Left ventricle myocardium inferior (tissue), 1 donor: Measurements from ENCODE around the gene COL1A1. TPM values are rescaled to one million over a fixed set of nuclear protein-coding genes. Genes with fewer than 3 reads are reported as not detected.

Experiments
- DNase-seq: peaks from one replicate; pipeline ENCODE4 v3.0.0-alpha.2; 2020
- H3K27ac ChIP-seq: fragments of 200-600 bp; replicated peaks from 2 replicates; pipeline ENCODE4 v1.8.0; 2021
- H3K27me3 ChIP-seq: fragments of 200-600 bp; 2 replicates; pipeline ENCODE4 v1.8.0; 2021; ENCODE audit warnings: low read depth
- H3K36me3 ChIP-seq: fragments of 200-600 bp; 2 replicates; pipeline ENCODE4 v1.8.0; 2021
- H3K4me1 ChIP-seq: fragments of 200-600 bp; 2 replicates; pipeline ENCODE4 v1.8.0; 2021
- H3K4me3 ChIP-seq: fragments of 200-600 bp; 2 replicates; pipeline ENCODE4 v1.8.0; 2021; ENCODE audit warnings: mild to moderate bottlenecking, moderate library complexity
- H3K9me3 ChIP-seq: fragments of 200-600 bp; replicated peaks from 2 replicates; pipeline ENCODE4 v1.8.0; 2021
- intact Hi-C: fragments of 100-400 bp; cut with micrococcal nuclease; formaldehyde crosslinking; loops from one replicate; pipeline ENCODE4 v1.11.0; 2022
- total RNA-seq: library from RNA; stranded (reverse); fragmentation: NEBNext Ultra II Directional; extraction: Animal tissue kit (Norgen Biotek cat#: 25700); gene quantifications from one replicate; pipeline ENCODE4 v1.2.1, GENCODE V29; 2021
- TF ChIP-seq, protein P1 (sequence below): fragments of 200-600 bp; IDR thresholded peaks from 2 replicates; pipeline ENCODE4 v1.8.0; 2021; ENCODE audit warnings: antibody characterized with exemption, mild to moderate bottlenecking, borderline replicate concordance
- donor health status: DM: no; HTN: yes; CAD: no; lungs with severe emphysema.

COL1A1 gene
- total RNA-seq, 1 donor from 2014 or later, result 45.8 TPM

DNA sequence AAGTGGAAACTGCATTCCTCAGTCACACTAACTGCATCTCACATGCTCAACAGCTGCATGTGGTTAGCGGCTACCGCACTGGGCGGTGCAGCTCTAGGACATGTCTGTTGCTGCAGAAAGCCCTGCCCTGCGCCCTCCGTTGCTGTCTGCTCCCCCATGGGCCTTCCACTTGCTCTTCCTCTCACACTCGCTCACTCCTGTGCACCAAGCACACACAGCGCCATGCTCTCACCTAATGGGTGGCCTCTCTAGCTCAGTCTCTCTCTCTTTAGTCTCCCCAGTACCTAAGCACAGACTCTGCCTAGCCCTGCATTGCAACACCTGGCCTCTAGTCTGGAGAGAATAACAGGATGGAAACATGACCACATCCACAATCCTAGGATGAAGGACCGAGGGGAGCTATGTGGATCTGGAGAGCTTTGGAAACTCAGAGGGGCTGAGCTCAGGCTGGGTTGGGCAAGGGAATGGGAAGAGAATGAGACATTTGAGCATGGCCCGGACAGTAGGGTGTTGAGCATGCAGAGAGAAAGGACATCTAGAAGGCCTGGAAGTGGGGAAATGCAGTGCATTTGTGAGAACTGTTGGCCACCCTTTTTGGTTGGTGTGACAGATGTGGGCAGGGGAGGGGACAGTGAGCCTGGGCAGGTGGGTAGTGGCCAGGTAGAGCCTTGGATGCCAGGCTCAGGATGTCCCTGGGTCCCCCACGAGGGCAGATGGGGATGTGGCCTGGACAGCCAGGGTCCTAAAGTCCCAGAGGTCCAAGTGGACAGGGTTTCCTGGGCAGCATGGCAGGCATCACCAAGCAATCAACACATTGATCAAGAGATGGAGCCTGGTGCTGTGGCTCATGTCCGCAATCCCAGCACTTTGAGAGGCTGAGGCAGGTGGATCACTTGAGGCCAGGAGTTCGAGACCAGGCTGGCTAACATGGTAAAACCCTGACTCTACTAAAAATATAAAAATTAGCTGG is 19.6 kb downstream of the COL1A1 start:
- no peaks in the 10 kb centered on the region for H3K9me3 ChIP-seq
- no peak overlapping the region for H3K27ac ChIP-seq
- no peak overlapping the region for H3K4me3 ChIP-seq
- TF ChIP-seq, protein P1, sequence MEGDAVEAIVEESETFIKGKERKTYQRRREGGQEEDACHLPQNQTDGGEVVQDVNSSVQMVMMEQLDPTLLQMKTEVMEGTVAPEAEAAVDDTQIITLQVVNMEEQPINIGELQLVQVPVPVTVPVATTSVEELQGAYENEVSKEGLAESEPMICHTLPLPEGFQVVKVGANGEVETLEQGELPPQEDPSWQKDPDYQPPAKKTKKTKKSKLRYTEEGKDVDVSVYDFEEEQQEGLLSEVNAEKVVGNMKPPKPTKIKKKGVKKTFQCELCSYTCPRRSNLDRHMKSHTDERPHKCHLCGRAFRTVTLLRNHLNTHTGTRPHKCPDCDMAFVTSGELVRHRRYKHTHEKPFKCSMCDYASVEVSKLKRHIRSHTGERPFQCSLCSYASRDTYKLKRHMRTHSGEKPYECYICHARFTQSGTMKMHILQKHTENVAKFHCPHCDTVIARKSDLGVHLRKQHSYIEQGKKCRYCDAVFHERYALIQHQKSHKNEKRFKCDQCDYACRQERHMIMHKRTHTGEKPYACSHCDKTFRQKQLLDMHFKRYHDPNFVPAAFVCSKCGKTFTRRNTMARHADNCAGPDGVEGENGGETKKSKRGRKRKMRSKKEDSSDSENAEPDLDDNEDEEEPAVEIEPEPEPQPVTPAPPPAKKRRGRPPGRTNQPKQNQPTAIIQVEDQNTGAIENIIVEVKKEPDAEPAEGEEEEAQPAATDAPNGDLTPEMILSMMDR, result no peak
- peak; percentile 7 for DNase-seq
- intact Hi-C loops, result no loop called here
- peaks cover 16% of the 10 kb centered on the region for H3K36me3 ChIP-seq
- no peaks in the 10 kb centered on the region for H3K27me3 ChIP-seq
- H3K4me1 ChIP-seq, result peaks cover 20% of the 10 kb centered on the region

DNA sequence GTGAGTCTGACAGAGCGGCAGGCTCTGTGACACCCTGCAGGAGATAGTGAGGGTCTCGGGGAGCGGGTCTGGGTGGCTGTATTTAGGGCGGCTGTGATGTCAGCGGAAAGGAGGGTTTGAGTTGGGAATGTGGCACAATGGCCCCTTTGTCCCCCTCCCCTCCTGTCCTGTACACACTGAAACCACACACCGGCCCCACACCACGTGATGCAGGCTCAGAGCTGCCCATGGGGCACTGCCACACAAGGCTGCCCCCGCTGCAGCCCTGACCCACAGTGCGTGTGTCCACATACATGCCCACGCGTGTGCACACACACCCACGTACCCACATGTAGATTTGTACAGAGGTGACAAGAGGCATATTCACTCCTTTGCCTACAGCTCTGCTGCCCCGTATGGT is 20.3 kb downstream of the COL1A1 start:
- intact Hi-C loops, result no loop called here
- TF ChIP-seq, protein P1, result no peak
- H3K27ac ChIP-seq, result no peak overlapping the region
- H3K9me3 ChIP-seq, result no peaks in the 10 kb centered on the region
- no peak overlapping the region for H3K4me3 ChIP-seq
- peaks cover 27% of the 10 kb centered on the region for H3K4me1 ChIP-seq
- DNase-seq, result no peak
- H3K36me3 ChIP-seq, result peaks cover 8% of the 10 kb centered on the region
- H3K27me3 ChIP-seq, result no peaks in the 10 kb centered on the region

DNA sequence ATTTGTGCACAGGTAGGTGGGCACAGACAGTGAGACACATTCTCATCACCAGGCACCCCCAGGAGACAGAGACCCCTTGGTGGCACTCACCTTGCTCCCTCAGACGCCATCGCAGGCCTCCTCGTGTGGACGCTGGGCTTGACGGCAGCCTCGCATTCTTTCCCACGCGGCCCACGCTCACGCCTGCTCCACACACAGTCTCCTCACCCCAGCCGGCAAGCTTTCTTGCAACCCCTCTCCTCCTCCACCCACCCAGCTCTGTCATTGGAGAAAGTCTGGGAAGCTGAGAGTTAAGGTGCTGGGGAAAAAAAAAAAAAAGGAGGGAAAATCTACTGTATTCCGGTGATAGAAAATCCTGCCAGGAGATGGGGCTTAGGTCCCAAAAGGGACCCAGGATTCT is 20.8 kb downstream of the COL1A1 start:
- TF ChIP-seq, protein P1, result no peak
- H3K4me3 ChIP-seq, result peak overlapping the region; percentile 9
- DNase-seq, result no peak
- no peak overlapping the region for H3K27ac ChIP-seq
- H3K9me3 ChIP-seq, result no peaks in the 10 kb centered on the region
- peaks cover 3% of the 10 kb centered on the region for H3K36me3 ChIP-seq
- intact Hi-C loops, result no loop called here
- H3K27me3 ChIP-seq, result no peaks in the 10 kb centered on the region
- H3K4me1 ChIP-seq, result peaks cover 33% of the 10 kb centered on the region

DNA sequence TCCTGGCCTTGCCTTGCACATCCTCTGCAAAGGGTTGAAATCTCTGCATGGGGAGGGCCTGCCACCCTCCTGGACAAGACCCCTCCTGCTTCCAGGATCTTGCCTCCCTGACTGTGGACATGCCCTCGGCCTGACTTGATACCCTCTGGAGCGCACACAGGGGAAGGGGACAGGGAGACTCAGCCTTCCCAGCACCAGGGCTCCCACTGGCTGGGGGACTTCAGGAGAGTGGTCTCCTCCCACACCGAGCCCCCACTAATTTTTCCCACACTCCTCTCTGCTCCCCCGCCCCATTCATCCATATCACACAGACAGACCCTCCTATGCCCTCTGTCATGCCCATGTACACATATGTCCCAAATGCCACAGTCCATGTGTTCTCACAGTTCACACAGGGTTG is 21.3 kb downstream of the COL1A1 start:
- Histone ChIP-seq H3K9me3 (no peaks in the 10 kb centered on the region), H3K27ac (no peak overlapping the region), H3K36me3 (no peaks in the 10 kb centered on the region), H3K4me1 (peaks cover 37% of the 10 kb centered on the region), H3K4me3 (no peak overlapping the region), H3K27me3 (no peaks in the 10 kb centered on the region)
- no peak for DNase-seq
- intact Hi-C loops, result no loop called here
- TF ChIP-seq, protein P1, result no peak

DNA sequence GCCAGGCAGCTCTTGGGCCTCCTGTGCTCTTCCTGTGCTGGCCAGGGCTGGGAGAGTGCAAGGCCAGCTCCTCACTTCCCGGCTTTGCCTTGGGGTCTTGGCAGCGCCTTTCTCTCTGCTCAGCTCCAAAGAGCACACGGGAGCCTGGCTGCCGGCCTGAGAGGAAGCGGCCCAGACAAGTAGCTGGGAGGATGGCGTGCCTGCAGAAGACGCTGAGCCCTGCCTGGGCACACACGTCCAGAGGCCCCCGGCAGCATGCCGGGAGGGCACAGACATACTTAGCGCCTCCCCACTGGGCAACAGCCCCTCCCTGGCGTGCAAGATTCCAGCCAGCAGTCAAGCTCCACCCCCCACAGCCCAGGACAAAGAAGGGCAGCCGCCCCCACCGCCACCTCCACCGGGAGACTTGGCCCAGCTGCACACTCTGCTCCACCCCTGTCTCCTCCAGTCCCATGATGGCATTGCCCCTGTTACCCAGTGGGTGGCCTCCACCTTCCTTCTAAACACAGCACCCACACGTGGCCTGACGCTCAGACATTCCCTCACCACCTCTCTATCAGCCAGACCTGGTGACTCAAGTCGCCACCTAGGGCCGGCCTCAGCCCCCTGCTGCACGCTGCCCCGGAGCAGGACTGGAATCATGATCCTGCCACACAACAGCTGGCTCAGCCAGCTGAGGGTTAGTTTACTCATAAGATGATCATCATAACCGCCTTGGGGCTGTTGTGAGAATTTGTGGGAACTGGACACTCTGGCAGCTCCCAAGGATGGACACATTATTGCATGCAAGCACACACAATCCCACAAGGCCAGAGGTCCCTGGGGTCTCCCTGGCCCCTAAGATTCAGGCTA is 23.2 kb downstream of the COL1A1 start:
- Histone ChIP-seq H3K27me3 (no peaks in the 10 kb centered on the region), H3K4me1 (peaks cover 50% of the 10 kb centered on the region), H3K9me3 (no peaks in the 10 kb centered on the region), H3K36me3 (no peaks in the 10 kb centered on the region), H3K4me3 (peak overlapping the region; percentile 44), H3K27ac (peak overlapping the region; percentile 92)
- DNase-seq, result peak; percentile 80
- intact Hi-C loops, result no loop called here
- TF ChIP-seq, protein P1, result peak; percentile 68
